NCI-H82 treated with DMSO at 0.1 percent for 48 hours (cell line): ENCODE data around the gene CCIN.

Experiments
- DNase-seq: peaks from one replicate; lab custom pipeline; 2025; ENCODE audit not compliant: unreplicated experiment; lab: John Stamatoyannopoulos, UW

The CCIN gene

GRCh38 chr9:36140086-36141084 is 28.8 kb upstream of the CCIN start:
- DNase-seq: no peak

GRCh38 chr9:36141288-36141687 is 27.9 kb upstream of the CCIN start:
- DNase-seq: no peak

- DNase-seq: no peak
Observed at GRCh38 chr9:36141761-36142160, 27.4 kb upstream of the CCIN start.

GRCh38 chr9:36142510-36143244 is 26.5 kb upstream of the CCIN start:
- DNase-seq: no peak

GRCh38 chr9:36143245-36143641 is 25.9 kb upstream of the CCIN start:
- no peak for DNase-seq

- DNase-seq: no peak
Observed at GRCh38 chr9:36144309-36145232, 24.6 kb upstream of the CCIN start.

- no peak for DNase-seq
Observed at GRCh38 chr9:36145970-36146369, 23.2 kb upstream of the CCIN start.

GRCh38 chr9:36146651-36147050 is 22.5 kb upstream of the CCIN start:
- no peak for DNase-seq

GRCh38 chr9:36147441-36148175 is 21.6 kb upstream of the CCIN start:
- DNase-seq: no peak

GRCh38 chr9:36148311-36149051 is 20.7 kb upstream of the CCIN start:
- no peak for DNase-seq

- no peak for DNase-seq
Observed at GRCh38 chr9:36149197-36149596, 20.0 kb upstream of the CCIN start.

GRCh38 chr9:36150574-36151315 is 18.4 kb upstream of the CCIN start:
- DNase-seq: no peak

GRCh38 chr9:36151316-36152210 is 17.6 kb upstream of the CCIN start:
- DNase-seq: no peak

- DNase-seq: no peak
Observed at GRCh38 chr9:36152741-36153438, 16.3 kb upstream of the CCIN start.

GRCh38 chr9:36153746-36154145 is 15.4 kb upstream of the CCIN start:
- DNase-seq: no peak

GRCh38 chr9:36154331-36154952 is 14.7 kb upstream of the CCIN start:
- no peak for DNase-seq

- DNase-seq: no peak
Observed at GRCh38 chr9:36156116-36156515, 13.1 kb upstream of the CCIN start.
